H1 (cell line): ENCODE results near the gene WNT8B. TPM values are rescaled to one million over a fixed set of nuclear protein-coding genes. Genes with fewer than 3 reads are reported as not detected.

ENCODE experiments used
- CTCF ChIA-PET: fragments of 300-600 bp; sonication (Branson Sonifier 250); formaldehyde crosslinking; loops from one replicate; lab custom pipeline; 2021; ENCODE audit not compliant: partially characterized antibody; lab: Charles Lee
- POLR2A ChIA-PET: fragments of 300-600 bp; sonication (Branson Sonifier 250); formaldehyde crosslinking; loops from one replicate; lab custom pipeline; 2021; ENCODE audit warnings: inconsistent platforms; ENCODE audit not compliant: partially characterized antibody; lab: Charles Lee
- DNase-seq, 2 experiments: peaks; one replicate each; pipeline versions ENCODE4 v3.0.0 to v3.0.0-alpha.2; 2010 to 2022; ENCODE audit warnings: low spot score in 2 of 2, low read depth in 1 of 2, mixed read lengths in 1 of 2
- FAIRE-seq: peaks from 2 replicates; lab custom pipeline; 2011; peaks lifted over from hg19 to GRCh38; lab: Jason Lieb, UNC
- H2AFZ ChIP-seq: 2 replicates; pipeline ENCODE4 v1.8.1; 2012; ENCODE audit warnings: low read length, inconsistent platforms
- H2AK5ac ChIP-seq: 2 replicates; pipeline ENCODE4 v1.6.1; 2013; ENCODE audit warnings: low read depth, low read length
- H2BK120ac ChIP-seq: replicated peaks from 2 replicates; pipeline ENCODE3; 2013; ENCODE audit warnings: low read depth, low read length, inconsistent platforms
- H2BK12ac ChIP-seq: 2 replicates; pipeline ENCODE4 v1.6.1; 2013; ENCODE audit warnings: low read depth, low read length
- H2BK15ac ChIP-seq: 2 replicates; pipeline ENCODE4 v1.6.1; 2013; ENCODE audit warnings: low read length
- H2BK20ac ChIP-seq: 2 replicates; pipeline ENCODE4 v1.6.1; 2013; ENCODE audit warnings: low read length
- H2BK5ac ChIP-seq: 2 replicates; pipeline ENCODE4 v1.6.1; 2013; ENCODE audit warnings: low read depth, low read length
- H3K14ac ChIP-seq: 2 replicates; pipeline ENCODE4 v1.6.1; 2013; ENCODE audit warnings: inconsistent platforms; ENCODE audit not compliant: insufficient read length
- H3K18ac ChIP-seq: 2 replicates; pipeline ENCODE4 v1.6.1; 2013; ENCODE audit warnings: low read length; ENCODE audit errors: extremely low read depth
- H3K23ac ChIP-seq: 2 replicates; pipeline ENCODE4 v1.6.1; 2013; ENCODE audit warnings: inconsistent platforms; ENCODE audit not compliant: insufficient read length
- H3K23me2 ChIP-seq: 2 replicates; pipeline ENCODE4 v1.6.1; 2013; ENCODE audit warnings: low read depth, low read length
- H3K27ac ChIP-seq: 2 replicates; pipeline ENCODE4 v1.6.1; 2011; ENCODE audit warnings: low read depth, low read length, inconsistent platforms
- H3K27me3 ChIP-seq, 4 experiments: replicated peaks in 1 of 4; 1 replicate in 1 of 4; 2 replicates in 3 of 4; pipeline versions ENCODE4 v1.6.1 to v1.8.1; 2011 to 2013; ENCODE audit warnings: low read length in 3 of 4, mild to moderate bottlenecking in 3 of 4, inconsistent platforms in 2 of 4, mixed read lengths in 2 of 4, moderate library complexity in 1 of 4; ENCODE audit not compliant: control insufficient read depth in 3 of 4, insufficient read depth in 3 of 4; ENCODE audit errors: extremely low read depth in 1 of 4
- H3K36me3 ChIP-seq, 4 experiments: 2 replicates each; pipeline versions ENCODE4 v1.6.1 to v1.8.1; 2011 to 2013; ENCODE audit warnings: mild to moderate bottlenecking in 4 of 4, low read length in 3 of 4, moderate library complexity in 2 of 4, control low read depth in 1 of 4, inconsistent platforms in 1 of 4; ENCODE audit not compliant: insufficient read depth in 4 of 4, control insufficient read depth in 2 of 4
- H3K4ac ChIP-seq: replicated peaks from 2 replicates; pipeline ENCODE3; 2013; ENCODE audit warnings: low read length, low read depth, mixed read lengths, inconsistent platforms; ENCODE audit not compliant: insufficient read length
- H3K4me1 ChIP-seq, 4 experiments: replicated peaks in 1 of 4; 1 replicate in 1 of 4; 2 replicates in 3 of 4; pipeline versions ENCODE4 v1.6.1 to v1.8.1; 2011 to 2013; ENCODE audit warnings: low read length in 3 of 4, inconsistent platforms in 2 of 4, mixed read lengths in 1 of 4; ENCODE audit not compliant: insufficient read depth in 4 of 4, control insufficient read depth in 3 of 4
- H3K4me2 ChIP-seq, 2 experiments: 2 replicates each; pipeline versions ENCODE4 v1.6.1 to v1.8.1; 2011 to 2013; ENCODE audit warnings: low read depth in 2 of 2, low read length in 2 of 2, control low read depth in 1 of 2, inconsistent platforms in 1 of 2, mild to moderate bottlenecking in 1 of 2; ENCODE audit not compliant: insufficient read depth in 1 of 2
- H3K4me3 ChIP-seq, 4 experiments: fragments of 200-600, 300-600 bp in 1 of 4; sonication (generic), shearing (Covaris generic), sonication (Bioruptor Twin) in 1 of 4; 2 replicates each; pipeline versions ENCODE4 v1.5.1 to v1.8.1; 2011 to 2016; ENCODE audit warnings: low read length in 4 of 4, low read depth in 3 of 4, control low read depth in 2 of 4, inconsistent platforms in 2 of 4, mild to moderate bottlenecking in 2 of 4, mixed read lengths in 1 of 4, moderate library complexity in 1 of 4; ENCODE audit not compliant: insufficient read depth in 2 of 4; ENCODE audit errors: extremely low read depth in 1 of 4
- H3K56ac ChIP-seq: replicated peaks from 2 replicates; pipeline ENCODE3; 2013; ENCODE audit warnings: low read depth, mild to moderate bottlenecking, mixed read lengths, low read length, inconsistent platforms; ENCODE audit not compliant: insufficient read length
- H3K79me1 ChIP-seq: 2 replicates; pipeline ENCODE4 v1.6.1; 2013; ENCODE audit warnings: low read depth, low read length, control low read depth
- H3K79me2 ChIP-seq, 2 experiments: 2 replicates each; pipeline versions ENCODE4 v1.6.1 to v1.8.1; 2012 to 2013; ENCODE audit warnings: low read length in 2 of 2, mild to moderate bottlenecking in 2 of 2, inconsistent platforms in 1 of 2; ENCODE audit not compliant: insufficient read depth in 2 of 2, control insufficient read depth in 1 of 2
- H3K9ac ChIP-seq, 4 experiments: replicated peaks in 1 of 4; 1 replicate in 1 of 4; 2 replicates in 3 of 4; pipeline versions ENCODE4 v1.6.1 to v1.8.1; 2011 to 2013; ENCODE audit warnings: low read depth in 3 of 4, low read length in 3 of 4, control low read depth in 2 of 4, mild to moderate bottlenecking in 2 of 4, moderate library complexity in 2 of 4, inconsistent platforms in 1 of 4; ENCODE audit errors: extremely low read depth in 1 of 4
- H3K9me3 ChIP-seq, 2 experiments: 2 replicates each; pipeline versions ENCODE4 v1.6.1 to v1.8.1; 2012 to 2013; ENCODE audit warnings: mild to moderate bottlenecking in 2 of 2, moderate library complexity in 2 of 2, control low read depth in 1 of 2, inconsistent platforms in 1 of 2, low read depth in 1 of 2, low read length in 1 of 2, mixed read lengths in 1 of 2; ENCODE audit not compliant: insufficient read depth in 2 of 2
- H4K20me1 ChIP-seq, 2 experiments: replicated peaks in 1 of 2; 2 replicates each; pipeline versions ENCODE3 to v1.8.1; 2011 to 2013; ENCODE audit warnings: inconsistent platforms in 2 of 2, low read length in 2 of 2, mild to moderate bottlenecking in 1 of 2; ENCODE audit not compliant: insufficient read depth in 2 of 2, control insufficient read depth in 1 of 2
- H4K5ac ChIP-seq: 2 replicates; pipeline ENCODE4 v1.6.1; 2013; ENCODE audit warnings: low read length, low read depth, mixed read lengths, inconsistent platforms; ENCODE audit not compliant: insufficient read length
- H4K8ac ChIP-seq: 2 replicates; pipeline ENCODE4 v1.8.0; 2013; ENCODE audit warnings: mild to moderate bottlenecking, moderate library complexity, low read length, inconsistent platforms; ENCODE audit not compliant: insufficient read depth; ENCODE audit errors: extremely low read depth
- H4K91ac ChIP-seq: replicated peaks from 2 replicates; pipeline ENCODE3; 2013; ENCODE audit warnings: low read length, mixed read lengths, inconsistent platforms; ENCODE audit not compliant: insufficient read length
- BRCA1 ChIP-seq: IDR thresholded peaks from 2 replicates; pipeline ENCODE4 v1.6.1; 2012; ENCODE audit warnings: low read depth, low read length, improper control_type of control experiment
- CBX8 ChIP-seq: fragments of 300-800, 300-1000 bp; sonication (generic); IDR thresholded peaks from 2 replicates; pipeline ENCODE4 v1.7.1; 2016; ENCODE audit warnings: low read depth, low read length, borderline replicate concordance
- CHD1 ChIP-seq: IDR thresholded peaks from 2 replicates; pipeline ENCODE4 v1.6.1; 2012; ENCODE audit warnings: low read depth, low read length, improper control_type of control experiment
- CHD2 ChIP-seq: IDR thresholded peaks from 2 replicates; pipeline ENCODE4 v1.6.1; 2012; ENCODE audit warnings: low read length, improper control_type of control experiment
- EZH2 ChIP-seq: fragments of 200-600 bp; sonication (generic); IDR thresholded peaks from 2 replicates; pipeline ENCODE4 v1.7.1; 2012; ENCODE audit warnings: low read depth, mild to moderate bottlenecking, moderate library complexity, low read length, inconsistent platforms; ENCODE audit not compliant: severe bottlenecking
- HDAC2 ChIP-seq, 2 experiments: fragments of 300-600 bp in 1 of 2; sonication (generic) in 1 of 2; IDR thresholded peaks; 2 replicates each; pipeline ENCODE4 v1.6.1; 2011 to 2012; ENCODE audit warnings: low read depth in 2 of 2, low read length in 2 of 2, mild to moderate bottlenecking in 2 of 2, moderate library complexity in 2 of 2, borderline replicate concordance in 1 of 2, inconsistent platforms in 1 of 2
- KDM4A ChIP-seq: IDR thresholded peaks from one replicate; pipeline ENCODE4 v1.7.1; 2012; ENCODE audit warnings: low read depth, mild to moderate bottlenecking, moderate library complexity, low read length, inconsistent platforms; ENCODE audit not compliant: severe bottlenecking
- NANOG ChIP-seq: IDR thresholded peaks from 2 replicates; pipeline ENCODE4 v1.6.1; 2011; ENCODE audit warnings: low read length, low read depth, mild to moderate bottlenecking, inconsistent platforms; ENCODE audit not compliant: insufficient read depth, poor library complexity, severe bottlenecking
- SP4 ChIP-seq: IDR thresholded peaks from 2 replicates; pipeline ENCODE4 v1.6.1; 2012; ENCODE audit warnings: low read length, inconsistent platforms
- SRF ChIP-seq: IDR thresholded peaks from 2 replicates; pipeline ENCODE4 v1.6.1; 2011; ENCODE audit warnings: mild to moderate bottlenecking, low read depth, low read length, moderate library complexity
- TAF1 ChIP-seq: IDR thresholded peaks from 2 replicates; pipeline ENCODE4 v1.6.1; 2011; ENCODE audit warnings: mild to moderate bottlenecking, low read depth, low read length
- WGBS, 2 experiments: shearing (Covaris generic) in 1 of 2; methylation state at CpG; one replicate each; pipeline versions ENCODE4 v1.1.6 to v1.1.7; 2013 to 2015; ENCODE audit warnings: low lambda C conversion rate in 2 of 2, mixed read lengths in 2 of 2, inconsistent platforms in 1 of 2, low coverage in 1 of 2, missing lambda C conversion rate in 1 of 2; ENCODE audit not compliant: insufficient replicate concordance in 2 of 2, insufficient coverage in 1 of 2, insufficient read length in 1 of 2; ENCODE audit errors: extremely low coverage in 1 of 2, missing lambda C conversion rate in 1 of 2; 5-methylcytosine and 5-hydroxymethylcytosine counted together
- polyA plus RNA-seq, 7 experiments: library from polyadenylated mRNA; depleted of rRNA in 3 of 7; stranded (reverse) in 5 of 7; unstranded in 2 of 7; fragments of >200 nt in 5 of 7; fragments of 200-250 nt in 2 of 7; gene quantifications; 1 replicate in 5 of 7; 2 replicates in 1 of 7; 4 replicates in 1 of 7; pipeline versions ENCODE4 v1.2.1 to v1.2.3, GENCODE V29; 2011 to 2013; ENCODE audit warnings: missing spikeins in 2 of 7, mixed read lengths in 2 of 7
- total RNA-seq: library from RNA; stranded (reverse); fragmentation: NEBNext Ultra II Directional; extraction: Animal tissue kit (Norgen Biotek cat#: 25700); gene quantifications from 2 replicates; pipeline ENCODE4 v1.2.1, GENCODE V29; 2021

WNT8B gene
- total and polyA plus RNA-seq, 2 of the 8 experiments (the other 6 are each of a cell fraction or from before 2014, with no cell fraction given): 0.20 to 0.67 TPM

DNA sequence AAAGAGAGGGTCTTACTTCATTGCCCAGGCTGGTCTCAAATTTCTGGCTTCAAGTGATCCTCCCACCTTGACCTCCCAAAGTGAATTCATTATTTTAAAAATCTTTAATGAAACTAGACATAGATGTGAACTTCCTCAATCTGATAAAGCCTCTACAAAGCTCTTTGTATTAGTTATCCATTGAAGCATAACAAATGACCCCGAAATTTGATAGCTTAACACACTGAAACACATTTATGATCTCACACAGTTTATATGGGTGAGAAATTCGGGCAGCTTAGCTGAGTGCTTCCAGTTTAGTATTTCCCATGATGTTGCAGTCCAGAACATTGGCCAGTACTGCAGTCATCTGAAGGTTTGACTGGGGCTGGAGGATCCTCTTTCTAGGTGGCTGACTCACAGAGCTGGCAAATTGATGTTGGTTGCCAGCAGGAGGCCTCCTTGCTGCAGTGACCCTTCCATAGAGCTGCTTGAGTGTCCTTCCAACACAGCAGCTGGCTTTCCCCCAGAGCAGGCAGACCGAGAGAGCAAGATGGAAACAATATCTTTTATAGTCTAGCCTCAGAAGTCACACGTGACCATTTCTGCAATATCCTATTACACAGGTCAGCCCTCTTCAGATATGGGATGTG, 16.6 kb upstream of the WNT8B start:
- Histone ChIP-seq H4K20me1 (no peaks in the 10 kb centered on the region), H2BK15ac (no peak overlapping the region), H3K79me1 (no peaks in the 10 kb centered on the region), H3K56ac (no peak overlapping the region), H3K27ac (no peak overlapping the region), H4K5ac (no peak overlapping the region), H3K27me3 (no peaks in the 10 kb centered on the region; a peak in 1 of 7 replicates), H3K23me2 (no peaks in the 10 kb centered on the region), H3K79me2 (no peaks in the 10 kb centered on the region), H3K4me1 (no peaks in the 10 kb centered on the region), H3K36me3 (no peaks in the 10 kb centered on the region), H2BK120ac (no peak overlapping the region), H2BK12ac (no peak overlapping the region), H3K4me3 (no peak overlapping the region), H2BK20ac (no peak overlapping the region), H4K91ac (no peak overlapping the region), H3K18ac (no peak overlapping the region), H2AK5ac (no peak overlapping the region), H3K9ac (no peak overlapping the region), H4K8ac (no peak overlapping the region), H3K4ac (no peak overlapping the region), H3K9me3 (no peaks in the 10 kb centered on the region; a peak in 1 of 4 replicates), H2AFZ (no peak overlapping the region), H2BK5ac (no peak overlapping the region), H3K23ac (no peak overlapping the region), H3K14ac (no peak overlapping the region), H3K4me2 (no peak overlapping the region)
- POLR2A ChIA-PET: no interaction called here
- CTCF ChIA-PET: interaction anchor here (1.2 to 3.4 kb wide), 7 partner anchors 9 to 73 kb away, joined by 3 to 12 read pairs (median 4); no protein-coding TSS in a partner anchor
- 75% methylated on average over 4 of the region's 4 CpGs; no CpG with 5 or more reads in 1 of the 2 experiments for WGBS, 2 experiments
- no peak for DNase-seq
- no peak for FAIRE-seq
- TF ChIP-seq BRCA1 (no peak), TAF1 (no peak), CHD1 (no peak), HDAC2 (IDR thresholded peaks at IDR 0.05; ENCODE audit: borderline replicate concordance in 1 of 2, low read depth in 2 of 2, low read length in 2 of 2) (no peak), SP4 (no peak), EZH2 (no peak), SRF (no peak), NANOG (no peak), CHD2 (no peak), CBX8 (no peak), KDM4A (no peak)
